Kidney (tissue), 14 donors: ENCODE results near the gene PPP1R11. TPM values are rescaled to one million over a fixed set of nuclear protein-coding genes. Genes with fewer than 3 reads are reported as not detected.

Experiments used
- DNase-seq, 5 donors: peaks; one replicate each; pipeline ENCODE4 v3.0.0-alpha.2; 2013 to 2020
- FAIRE-seq: peaks from 2 replicates; lab custom pipeline; 2012; peaks lifted over from hg19 to GRCh38; lab: Jason Lieb, UNC
- H3K27ac ChIP-seq, 2 donors: one replicate each; pipeline ENCODE4 v1.7.0; 2013; ENCODE audit warnings: low read depth in 2 of 2, low read length in 2 of 2, inconsistent platforms in 1 of 2
- H3K27me3 ChIP-seq: one replicate; pipeline ENCODE4 v1.7.1; 2013; ENCODE audit warnings: low read length, inconsistent platforms; ENCODE audit not compliant: control insufficient read depth, insufficient read depth
- H3K36me3 ChIP-seq, 3 donors: one replicate each; pipeline versions ENCODE4 v1.7.0 to v1.7.1; 2013; ENCODE audit warnings: low read length in 3 of 3, control low read depth in 1 of 3, inconsistent platforms in 1 of 3; ENCODE audit not compliant: insufficient read depth in 3 of 3, control insufficient read depth in 2 of 3
- H3K4me1 ChIP-seq, 3 donors: one replicate each; pipeline versions ENCODE4 v1.7.0 to v1.7.1; 2013; ENCODE audit warnings: low read length in 3 of 3, inconsistent platforms in 1 of 3, low read depth in 1 of 3; ENCODE audit not compliant: control insufficient read depth in 2 of 3, insufficient read depth in 2 of 3
- H3K4me3 ChIP-seq, 3 donors: one replicate each; pipeline versions ENCODE4 v1.7.0 to v1.8.1; 2013; ENCODE audit warnings: low read length in 3 of 3, control low read depth in 1 of 3, inconsistent platforms in 1 of 3
- H3K9ac ChIP-seq, 3 donors: one replicate each; pipeline versions ENCODE4 v1.7.0 to v1.7.1; 2013; ENCODE audit warnings: low read length in 3 of 3, control low read depth in 1 of 3, inconsistent platforms in 1 of 3
- H3K9me3 ChIP-seq, 3 donors: one replicate each; pipeline versions ENCODE4 v1.7.0 to v1.7.1; 2013; ENCODE audit warnings: low read length in 3 of 3, control low read depth in 1 of 3, inconsistent platforms in 1 of 3; ENCODE audit not compliant: control insufficient read depth in 2 of 3, insufficient read depth in 1 of 3
- intact Hi-C: fragments of 100-400 bp; cut with DNase I; formaldehyde crosslinking; loops from one replicate; pipeline ENCODE4 v1.11.1; 2022
- polyA plus RNA-seq: library from polyadenylated mRNA; stranded (reverse); fragments of 350-450 nt; fragmentation: Illumina TruSeq; extraction: RNeasy Lipid Tissue Mini Kit (QIAGEN cat#74804); gene quantifications from one replicate; pipeline ENCODE4 v1.2.3, GENCODE V29; 2014; ENCODE audit warnings: low read depth, low replicate concordance; ENCODE audit not compliant: insufficient read depth
- total RNA-seq: library from RNA; stranded (reverse); fragmentation: NEBNext Ultra II Directional; extraction: Animal tissue kit (Norgen Biotek cat#: 25700); gene quantifications from one replicate; pipeline ENCODE4 v1.2.1, GENCODE V29; 2021
- TF ChIP-seq, protein P1 (sequence below): IDR thresholded peaks from 3 replicates; pipeline ENCODE4 v1.5.1; 2012; ENCODE audit warnings: mild to moderate bottlenecking, moderate library complexity, borderline replicate concordance; ENCODE audit not compliant: insufficient read depth; ENCODE audit errors: extremely low read depth
- donor health status: control.
- donor health status: control.
- donor health status: control.
- donor health status: control.
- donor health status: control.
- donor health status: DM: yes; HTN: yes; CAD: no.
- donor health status: Normal renal cell carcinoma (clear cell type).

Gene PPP1R11
- total and polyA plus RNA-seq, 2 donors from 2014 or later, result 71.6 to 78.3 TPM

- intact Hi-C loops, result no loop called here
- no peak overlapping the region for H3K4me3 ChIP-seq
- no peak for FAIRE-seq
- DNase-seq, result no peak
- H3K4me1 ChIP-seq, result no peaks in the 10 kb centered on the region
- no peaks in the 10 kb centered on the region for H3K9me3 ChIP-seq
- H3K36me3 ChIP-seq, result no peaks in the 10 kb centered on the region
- no peaks in the 10 kb centered on the region for H3K27me3 ChIP-seq
- no peak overlapping the region for H3K27ac ChIP-seq
- TF ChIP-seq, protein P1, sequence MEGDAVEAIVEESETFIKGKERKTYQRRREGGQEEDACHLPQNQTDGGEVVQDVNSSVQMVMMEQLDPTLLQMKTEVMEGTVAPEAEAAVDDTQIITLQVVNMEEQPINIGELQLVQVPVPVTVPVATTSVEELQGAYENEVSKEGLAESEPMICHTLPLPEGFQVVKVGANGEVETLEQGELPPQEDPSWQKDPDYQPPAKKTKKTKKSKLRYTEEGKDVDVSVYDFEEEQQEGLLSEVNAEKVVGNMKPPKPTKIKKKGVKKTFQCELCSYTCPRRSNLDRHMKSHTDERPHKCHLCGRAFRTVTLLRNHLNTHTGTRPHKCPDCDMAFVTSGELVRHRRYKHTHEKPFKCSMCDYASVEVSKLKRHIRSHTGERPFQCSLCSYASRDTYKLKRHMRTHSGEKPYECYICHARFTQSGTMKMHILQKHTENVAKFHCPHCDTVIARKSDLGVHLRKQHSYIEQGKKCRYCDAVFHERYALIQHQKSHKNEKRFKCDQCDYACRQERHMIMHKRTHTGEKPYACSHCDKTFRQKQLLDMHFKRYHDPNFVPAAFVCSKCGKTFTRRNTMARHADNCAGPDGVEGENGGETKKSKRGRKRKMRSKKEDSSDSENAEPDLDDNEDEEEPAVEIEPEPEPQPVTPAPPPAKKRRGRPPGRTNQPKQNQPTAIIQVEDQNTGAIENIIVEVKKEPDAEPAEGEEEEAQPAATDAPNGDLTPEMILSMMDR, result no peak
- H3K9ac ChIP-seq, result no peak overlapping the region
Measured at GRCh38 chr6:30041221-30041620, 25.8 kb upstream of the PPP1R11 start.

DNA sequence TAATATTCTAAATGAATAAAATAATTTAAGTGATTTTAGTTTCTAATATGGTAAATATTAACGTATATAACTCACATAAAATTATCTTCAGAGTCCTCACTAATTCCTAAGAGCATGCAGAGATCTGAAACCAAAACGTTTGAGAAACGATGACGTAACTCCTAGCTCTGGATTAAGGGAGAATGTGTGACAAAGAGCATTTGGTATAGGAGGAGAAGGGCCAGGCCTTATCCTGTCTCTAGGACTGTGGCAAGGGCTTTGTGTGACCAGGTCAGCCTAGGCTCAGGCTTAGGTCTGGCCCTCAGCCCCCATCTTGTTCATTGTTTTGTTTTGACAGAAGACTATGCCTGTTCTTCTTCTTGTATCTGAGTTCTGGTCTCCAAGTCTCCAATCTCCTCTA lies 25.2 kb upstream of the PPP1R11 start:
- no peak for FAIRE-seq
- TF ChIP-seq, protein P1, result no peak

GRCh38 chr6:30042476-30042875 lies 24.5 kb upstream of the PPP1R11 start:
- no peak overlapping the region for H3K9ac ChIP-seq
- no peak overlapping the region for H3K27ac ChIP-seq
- H3K4me3 ChIP-seq, result no peak overlapping the region
- FAIRE-seq (no peak), DNase-seq (no peak)
- no peaks in the 10 kb centered on the region for H3K9me3 ChIP-seq
- intact Hi-C loops, result no loop called here
- H3K36me3 ChIP-seq, result no peaks in the 10 kb centered on the region
- no peaks in the 10 kb centered on the region for H3K4me1 ChIP-seq
- no peaks in the 10 kb centered on the region for H3K27me3 ChIP-seq
- TF ChIP-seq, protein P1, result no peak

More for the DNA sequence above, 25.2 kb upstream of the PPP1R11 start:
- Histone ChIP-seq H3K36me3 (no peaks in the 10 kb centered on the region), H3K9me3 (no peaks in the 10 kb centered on the region), H3K27ac (no peak overlapping the region), H3K4me3 (no peak overlapping the region), H3K9ac (no peak overlapping the region), H3K27me3 (no peaks in the 10 kb centered on the region), H3K4me1 (no peaks in the 10 kb centered on the region)
- intact Hi-C loops, result no loop called here
- DNase-seq, result no peak

DNA sequence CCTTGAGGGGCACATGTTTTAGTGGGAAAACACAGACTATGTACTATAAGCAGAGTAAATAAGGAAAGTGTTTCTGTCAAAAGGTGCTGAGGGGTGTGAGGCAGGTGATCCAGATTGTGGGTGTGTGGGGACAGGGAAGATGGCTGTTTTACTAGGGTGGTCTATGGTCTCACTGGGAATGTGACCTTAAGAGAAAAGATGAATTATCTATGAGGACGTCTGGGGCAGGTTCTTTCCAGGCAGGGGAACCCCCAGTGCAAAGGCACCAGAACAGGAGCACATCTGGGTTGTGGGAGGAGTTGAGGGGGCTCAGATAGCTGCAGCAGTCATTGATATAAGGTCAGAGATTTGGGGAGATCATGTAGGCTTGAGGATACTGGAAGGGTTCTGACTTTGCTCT lies 24.1 kb upstream of the PPP1R11 start:
- no peak overlapping the region for H3K27ac ChIP-seq
- DNase-seq (no peak), FAIRE-seq (no peak)
- TF ChIP-seq, protein P1, result no peak
- no peak overlapping the region for H3K9ac ChIP-seq
- intact Hi-C loops, result no loop called here
- H3K27me3 ChIP-seq, result no peaks in the 10 kb centered on the region
- H3K4me1 ChIP-seq, result no peaks in the 10 kb centered on the region
- no peaks in the 10 kb centered on the region for H3K36me3 ChIP-seq
- no peaks in the 10 kb centered on the region for H3K9me3 ChIP-seq
- H3K4me3 ChIP-seq, result no peak overlapping the region
